A549 (cell line): ENCODE data around the gene TOB1.

Source experiments
- CBX2 ChIP-seq: fragments of 200-600 bp; sonication (generic); IDR thresholded peaks from 2 replicates; pipeline ENCODE4 v1.6.1; 2016; ENCODE audit warnings: low read depth, mild to moderate bottlenecking, borderline replicate concordance
- CBX8 ChIP-seq: fragments of 200-600 bp; sonication (generic); IDR thresholded peaks from 2 replicates; pipeline ENCODE4 v1.6.1; 2016
- CEBPB ChIP-seq, 2 experiments: fragments of >200 bp in 1 of 2; sonication (Bioruptor Twin) in 1 of 2; formaldehyde crosslinking in 1 of 2; IDR thresholded peaks; 2 replicates each; pipeline ENCODE4 v1.6.1; 2012 to 2016
- CHD2 ChIP-seq: fragments of 150-350 bp; IDR thresholded peaks from 2 replicates; pipeline ENCODE4 v1.6.1; 2014; ENCODE audit warnings: low read length; ENCODE audit not compliant: partially characterized antibody
- CHD4 ChIP-seq: fragments of 200-600 bp; sonication (generic); IDR thresholded peaks from 2 replicates; pipeline ENCODE4 v1.6.1; 2016; ENCODE audit warnings: antibody characterized with exemption, mild to moderate bottlenecking, borderline replicate concordance
- CTCF ChIP-seq: fragments of >200 bp; sonication (Bioruptor Twin); formaldehyde crosslinking; IDR thresholded peaks from 3 replicates; pipeline ENCODE4 v1.5.1; 2016
- GATA3 ChIP-seq: IDR thresholded peaks from 2 replicates; pipeline ENCODE4 v1.6.1; 2012; ENCODE audit warnings: borderline replicate concordance
- JUN ChIP-seq, 2 experiments: fragments of >200 bp; sonication (Bioruptor Twin); formaldehyde crosslinking; IDR thresholded peaks; 2 replicates in 1 of 2; 3 replicates in 1 of 2; pipeline ENCODE4 v1.6.1; 2016 to 2017
- MYC ChIP-seq: IDR thresholded peaks from 2 replicates; pipeline ENCODE4 v1.6.1; 2012; ENCODE audit warnings: mild to moderate bottlenecking, inconsistent platforms, low read length, improper control_type of control experiment, borderline replicate concordance
- NFE2L2 ChIP-seq: fragments of 150-350 bp; conservative IDR thresholded peaks from 2 replicates; pipeline ENCODE4 v1.6.1; 2014; ENCODE audit warnings: low read length
- PBX3 ChIP-seq: IDR thresholded peaks from 2 replicates; pipeline ENCODE4 v1.6.1; 2012
- POLR2A ChIP-seq: IDR thresholded peaks from 2 replicates; pipeline ENCODE4 v1.6.1; 2012; ENCODE audit warnings: mild to moderate bottlenecking, low read length
- TF ChIP-seq, protein P1 (sequence below): fragments of 250-450 bp; sonication (Bioruptor Pico); IDR thresholded peaks from 2 replicates; pipeline ENCODE4 v1.5.0; 2021; ENCODE audit warnings: mild to moderate bottlenecking, moderate library complexity, borderline replicate concordance
- TF ChIP-seq, protein P2 (sequence below): fragments of 250-450 bp; sonication (Bioruptor Pico); IDR thresholded peaks from 2 replicates; pipeline ENCODE4 v1.5.0; 2020; ENCODE audit warnings: low read depth, mild to moderate bottlenecking, moderate library complexity

DNA sequence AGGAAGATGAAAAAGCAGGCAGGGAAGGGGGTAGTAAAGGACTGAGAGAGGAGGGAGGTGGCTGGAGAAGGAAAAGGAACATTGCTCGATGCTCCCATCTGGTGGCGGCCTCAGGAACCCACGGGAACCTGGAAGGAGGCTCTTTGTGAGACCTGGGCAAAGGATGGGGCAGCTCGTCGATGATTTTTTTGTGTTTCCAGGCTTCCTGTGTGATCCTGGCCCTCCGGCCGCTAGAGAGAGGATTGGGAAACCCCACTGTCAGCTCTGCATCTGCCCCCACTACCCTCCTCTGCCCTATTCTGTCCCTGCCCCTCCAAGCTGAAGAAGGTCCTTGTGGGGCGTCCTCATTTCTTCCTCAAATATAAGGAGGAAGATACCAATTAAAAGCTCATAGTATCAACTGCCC is 24.2 kb downstream of the TOB1 start:
- no peak for TF ChIP-seq CBX2
- peak; percentile 93 for TF ChIP-seq CTCF
- no peak for TF ChIP-seq POLR2A
- TF ChIP-seq CHD4, result no peak
- TF ChIP-seq PBX3, result no peak
- no peak for TF ChIP-seq CBX8
- no peak for TF ChIP-seq JUN (IDR thresholded peaks at IDR 0.05)
- TF ChIP-seq, protein P1, sequence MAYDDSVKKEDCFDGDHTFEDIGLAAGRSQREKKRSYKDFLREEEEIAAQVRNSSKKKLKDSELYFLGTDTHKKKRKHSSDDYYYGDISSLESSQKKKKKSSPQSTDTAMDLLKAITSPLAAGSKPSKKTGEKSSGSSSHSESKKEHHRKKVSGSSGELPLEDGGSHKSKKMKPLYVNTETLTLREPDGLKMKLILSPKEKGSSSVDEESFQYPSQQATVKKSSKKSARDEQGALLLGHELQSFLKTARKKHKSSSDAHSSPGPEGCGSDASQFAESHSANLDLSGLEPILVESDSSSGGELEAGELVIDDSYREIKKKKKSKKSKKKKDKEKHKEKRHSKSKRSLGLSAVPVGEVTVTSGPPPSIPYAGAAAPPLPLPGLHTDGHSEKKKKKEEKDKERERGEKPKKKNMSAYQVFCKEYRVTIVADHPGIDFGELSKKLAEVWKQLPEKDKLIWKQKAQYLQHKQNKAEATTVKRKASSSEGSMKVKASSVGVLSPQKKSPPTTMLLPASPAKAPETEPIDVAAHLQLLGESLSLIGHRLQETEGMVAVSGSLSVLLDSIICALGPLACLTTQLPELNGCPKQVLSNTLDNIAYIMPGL (CRISPR knock-in tag), result no peak
- no peak for TF ChIP-seq NFE2L2
- TF ChIP-seq, protein P2, sequence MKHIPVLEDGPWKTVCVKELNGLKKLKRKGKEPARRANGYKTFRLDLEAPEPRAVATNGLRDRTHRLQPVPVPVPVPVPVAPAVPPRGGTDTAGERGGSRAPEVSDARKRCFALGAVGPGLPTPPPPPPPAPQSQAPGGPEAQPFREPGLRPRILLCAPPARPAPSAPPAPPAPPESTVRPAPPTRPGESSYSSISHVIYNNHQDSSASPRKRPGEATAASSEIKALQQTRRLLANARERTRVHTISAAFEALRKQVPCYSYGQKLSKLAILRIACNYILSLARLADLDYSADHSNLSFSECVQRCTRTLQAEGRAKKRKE (CRISPR knock-in tag), result no peak
- no peak for TF ChIP-seq GATA3
- TF ChIP-seq CEBPB (IDR thresholded peaks at IDR 0.05), result no peak
- no peak for TF ChIP-seq MYC
- no peak for TF ChIP-seq CHD2
